Measurements from ENCODE around the gene PIGS. TPM values are rescaled to one million over a fixed set of nuclear protein-coding genes. Genes with fewer than 3 reads are reported as not detected.

Gene PIGS
- total and polyA plus RNA-seq, 2 of the 13 experiments (the other 11 are each of a cell fraction or from before 2014, with no cell fraction given) = 31.7 to 42.6 TPM

DNA sequence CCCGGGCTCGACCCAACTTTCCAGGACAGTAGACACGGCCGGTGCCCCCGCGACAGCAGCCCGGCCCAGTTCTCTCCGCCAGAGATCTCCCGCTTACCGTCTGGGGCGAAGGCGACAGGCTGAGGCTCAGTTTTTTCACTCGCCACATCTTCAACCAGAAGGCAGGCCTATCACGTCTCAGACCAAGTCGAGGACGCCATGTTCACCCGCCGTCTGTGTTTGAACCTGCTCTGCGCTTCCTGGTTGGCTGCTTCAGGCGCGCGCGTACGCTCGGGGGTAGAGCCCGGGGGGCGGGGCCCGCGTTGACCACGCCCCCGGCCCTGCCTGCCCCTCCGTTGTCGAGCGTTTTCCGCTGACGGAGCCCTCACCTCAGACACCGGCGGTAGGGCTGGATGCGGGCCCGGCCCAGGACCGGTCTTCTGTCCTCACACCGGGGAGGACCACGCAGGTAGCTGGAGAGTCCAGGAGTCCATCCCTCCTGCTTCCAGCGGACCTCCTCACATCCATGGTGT, 27.5 kb upstream of the PIGS start, which contains the start of gene SPAG5 (continued):
- TF ChIP-seq, protein P1, sequence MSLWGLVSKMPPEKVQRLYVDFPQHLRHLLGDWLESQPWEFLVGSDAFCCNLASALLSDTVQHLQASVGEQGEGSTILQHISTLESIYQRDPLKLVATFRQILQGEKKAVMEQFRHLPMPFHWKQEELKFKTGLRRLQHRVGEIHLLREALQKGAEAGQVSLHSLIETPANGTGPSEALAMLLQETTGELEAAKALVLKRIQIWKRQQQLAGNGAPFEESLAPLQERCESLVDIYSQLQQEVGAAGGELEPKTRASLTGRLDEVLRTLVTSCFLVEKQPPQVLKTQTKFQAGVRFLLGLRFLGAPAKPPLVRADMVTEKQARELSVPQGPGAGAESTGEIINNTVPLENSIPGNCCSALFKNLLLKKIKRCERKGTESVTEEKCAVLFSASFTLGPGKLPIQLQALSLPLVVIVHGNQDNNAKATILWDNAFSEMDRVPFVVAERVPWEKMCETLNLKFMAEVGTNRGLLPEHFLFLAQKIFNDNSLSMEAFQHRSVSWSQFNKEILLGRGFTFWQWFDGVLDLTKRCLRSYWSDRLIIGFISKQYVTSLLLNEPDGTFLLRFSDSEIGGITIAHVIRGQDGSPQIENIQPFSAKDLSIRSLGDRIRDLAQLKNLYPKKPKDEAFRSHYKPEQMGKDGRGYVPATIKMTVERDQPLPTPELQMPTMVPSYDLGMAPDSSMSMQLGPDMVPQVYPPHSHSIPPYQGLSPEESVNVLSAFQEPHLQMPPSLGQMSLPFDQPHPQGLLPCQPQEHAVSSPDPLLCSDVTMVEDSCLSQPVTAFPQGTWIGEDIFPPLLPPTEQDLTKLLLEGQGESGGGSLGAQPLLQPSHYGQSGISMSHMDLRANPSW (CRISPR knock-in tag; IDR thresholded peaks at IDR 0.05; ENCODE audit: borderline replicate concordance) = no peak
- TF ChIP-seq ZNF782 (CRISPR knock-in tag; IDR thresholded peaks at IDR 0.05; ENCODE audit: borderline replicate concordance) = no peak
- TF ChIP-seq, protein P2, sequence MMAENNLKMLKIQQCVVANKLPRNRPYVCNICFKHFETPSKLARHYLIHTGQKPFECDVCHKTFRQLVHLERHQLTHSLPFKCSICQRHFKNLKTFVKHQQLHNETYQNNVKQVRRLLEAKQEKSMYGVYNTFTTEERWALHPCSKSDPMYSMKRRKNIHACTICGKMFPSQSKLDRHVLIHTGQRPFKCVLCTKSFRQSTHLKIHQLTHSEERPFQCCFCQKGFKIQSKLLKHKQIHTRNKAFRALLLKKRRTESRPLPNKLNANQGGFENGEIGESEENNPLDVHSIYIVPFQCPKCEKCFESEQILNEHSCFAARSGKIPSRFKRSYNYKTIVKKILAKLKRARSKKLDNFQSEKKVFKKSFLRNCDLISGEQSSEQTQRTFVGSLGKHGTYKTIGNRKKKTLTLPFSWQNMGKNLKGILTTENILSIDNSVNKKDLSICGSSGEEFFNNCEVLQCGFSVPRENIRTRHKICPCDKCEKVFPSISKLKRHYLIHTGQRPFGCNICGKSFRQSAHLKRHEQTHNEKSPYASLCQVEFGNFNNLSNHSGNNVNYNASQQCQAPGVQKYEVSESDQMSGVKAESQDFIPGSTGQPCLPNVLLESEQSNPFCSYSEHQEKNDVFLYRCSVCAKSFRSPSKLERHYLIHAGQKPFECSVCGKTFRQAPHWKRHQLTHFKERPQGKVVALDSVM (CRISPR knock-in tag; IDR thresholded peaks at IDR 0.05) = no peak
- TF ChIP-seq ZNF619 (CRISPR knock-in tag; IDR thresholded peaks at IDR 0.05) = no peak
- no peak for TF ChIP-seq MLLT10 (CRISPR knock-in tag; IDR thresholded peaks at IDR 0.05)
- TF ChIP-seq, protein P3, sequence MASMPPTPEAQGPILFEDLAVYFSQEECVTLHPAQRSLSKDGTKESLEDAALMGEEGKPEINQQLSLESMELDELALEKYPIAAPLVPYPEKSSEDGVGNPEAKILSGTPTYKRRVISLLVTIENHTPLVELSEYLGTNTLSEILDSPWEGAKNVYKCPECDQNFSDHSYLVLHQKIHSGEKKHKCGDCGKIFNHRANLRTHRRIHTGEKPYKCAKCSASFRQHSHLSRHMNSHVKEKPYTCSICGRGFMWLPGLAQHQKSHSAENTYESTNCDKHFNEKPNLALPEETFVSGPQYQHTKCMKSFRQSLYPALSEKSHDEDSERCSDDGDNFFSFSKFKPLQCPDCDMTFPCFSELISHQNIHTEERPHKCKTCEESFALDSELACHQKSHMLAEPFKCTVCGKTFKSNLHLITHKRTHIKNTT (CRISPR knock-in tag; IDR thresholded peaks at IDR 0.05) = no peak
- no peak for TF ChIP-seq SSRP1 (CRISPR knock-in tag; IDR thresholded peaks at IDR 0.05)
- peak; percentile 85 for TF ChIP-seq ASH2L (IDR thresholded peaks at IDR 0.05; ENCODE audit: insufficient read length, low read depth, low read length)
- TF ChIP-seq, protein P4, sequence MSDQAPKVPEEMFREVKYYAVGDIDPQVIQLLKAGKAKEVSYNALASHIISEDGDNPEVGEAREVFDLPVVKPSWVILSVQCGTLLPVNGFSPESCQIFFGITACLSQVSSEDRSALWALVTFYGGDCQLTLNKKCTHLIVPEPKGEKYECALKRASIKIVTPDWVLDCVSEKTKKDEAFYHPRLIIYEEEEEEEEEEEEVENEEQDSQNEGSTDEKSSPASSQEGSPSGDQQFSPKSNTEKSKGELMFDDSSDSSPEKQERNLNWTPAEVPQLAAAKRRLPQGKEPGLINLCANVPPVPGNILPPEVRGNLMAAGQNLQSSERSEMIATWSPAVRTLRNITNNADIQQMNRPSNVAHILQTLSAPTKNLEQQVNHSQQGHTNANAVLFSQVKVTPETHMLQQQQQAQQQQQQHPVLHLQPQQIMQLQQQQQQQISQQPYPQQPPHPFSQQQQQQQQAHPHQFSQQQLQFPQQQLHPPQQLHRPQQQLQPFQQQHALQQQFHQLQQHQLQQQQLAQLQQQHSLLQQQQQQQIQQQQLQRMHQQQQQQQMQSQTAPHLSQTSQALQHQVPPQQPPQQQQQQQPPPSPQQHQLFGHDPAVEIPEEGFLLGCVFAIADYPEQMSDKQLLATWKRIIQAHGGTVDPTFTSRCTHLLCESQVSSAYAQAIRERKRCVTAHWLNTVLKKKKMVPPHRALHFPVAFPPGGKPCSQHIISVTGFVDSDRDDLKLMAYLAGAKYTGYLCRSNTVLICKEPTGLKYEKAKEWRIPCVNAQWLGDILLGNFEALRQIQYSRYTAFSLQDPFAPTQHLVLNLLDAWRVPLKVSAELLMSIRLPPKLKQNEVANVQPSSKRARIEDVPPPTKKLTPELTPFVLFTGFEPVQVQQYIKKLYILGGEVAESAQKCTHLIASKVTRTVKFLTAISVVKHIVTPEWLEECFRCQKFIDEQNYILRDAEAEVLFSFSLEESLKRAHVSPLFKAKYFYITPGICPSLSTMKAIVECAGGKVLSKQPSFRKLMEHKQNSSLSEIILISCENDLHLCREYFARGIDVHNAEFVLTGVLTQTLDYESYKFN (CRISPR knock-in tag; conservative IDR thresholded peaks at IDR 0.05) = no peak
- no peak for TF ChIP-seq THYN1 (CRISPR knock-in tag; IDR thresholded peaks at IDR 0.05; ENCODE audit: borderline replicate concordance, low read depth)
- no peak for TF ChIP-seq ZNF652 (CRISPR knock-in tag; IDR thresholded peaks at IDR 0.05; ENCODE audit: borderline replicate concordance, low read depth)
- TF ChIP-seq, protein P5, sequence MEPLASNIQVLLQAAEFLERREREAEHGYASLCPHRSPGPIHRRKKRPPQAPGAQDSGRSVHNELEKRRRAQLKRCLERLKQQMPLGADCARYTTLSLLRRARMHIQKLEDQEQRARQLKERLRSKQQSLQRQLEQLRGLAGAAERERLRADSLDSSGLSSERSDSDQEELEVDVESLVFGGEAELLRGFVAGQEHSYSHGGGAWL (CRISPR knock-in tag; IDR thresholded peaks at IDR 0.05) = 0 out of 2 replicates have a peak, but pooled peaks have one; percentile 17
- no peak for TF ChIP-seq HOXA9 (CRISPR knock-in tag; IDR thresholded peaks at IDR 0.05; ENCODE audit: borderline replicate concordance)
- no peak for TF ChIP-seq ZNF570 (CRISPR knock-in tag; IDR thresholded peaks at IDR 0.05; ENCODE audit: borderline replicate concordance)
- peak; percentile 80 for TF ChIP-seq AGO1 (IDR thresholded peaks at IDR 0.05; ENCODE audit: low read depth, low read length, poor library complexity, severe bottlenecking)
- peak; percentile 65; the same call in 1 of the 2 replicates for TF ChIP-seq ZNF317 (CRISPR knock-in tag; IDR thresholded peaks at IDR 0.05)
- TF ChIP-seq HDAC2 (CRISPR knock-in tag; IDR thresholded peaks at IDR 0.05) = peak; percentile 44; the same call in 1 of the 2 replicates
- TF ChIP-seq TCF12 (IDR thresholded peaks at IDR 0.05) = no peak
- TF ChIP-seq TCF12 (CRISPR knock-in tag; IDR thresholded peaks at IDR 0.05) = peak; percentile 68; the same call in 1 of the 2 replicates
- no peak for TF ChIP-seq ZNF737 (CRISPR knock-in tag; IDR thresholded peaks at IDR 0.05; ENCODE audit: borderline replicate concordance)
